Bronchial smooth muscle cell (primary cell): ENCODE data around the gene TRIM52. TPM values are rescaled to one million over a fixed set of nuclear protein-coding genes. Genes with fewer than 3 reads are reported as not detected.

ENCODE experiments used
- total RNA-seq: library from RNA; depleted of rRNA; stranded (reverse); fragments of >200 nt; gene quantifications from 2 replicates; pipeline ENCODE4 v1.2.1, GENCODE V29; 2014

TRIM52 gene
- 5.7 and 10.0 TPM in 2 replicates for total RNA-seq

DNA sequence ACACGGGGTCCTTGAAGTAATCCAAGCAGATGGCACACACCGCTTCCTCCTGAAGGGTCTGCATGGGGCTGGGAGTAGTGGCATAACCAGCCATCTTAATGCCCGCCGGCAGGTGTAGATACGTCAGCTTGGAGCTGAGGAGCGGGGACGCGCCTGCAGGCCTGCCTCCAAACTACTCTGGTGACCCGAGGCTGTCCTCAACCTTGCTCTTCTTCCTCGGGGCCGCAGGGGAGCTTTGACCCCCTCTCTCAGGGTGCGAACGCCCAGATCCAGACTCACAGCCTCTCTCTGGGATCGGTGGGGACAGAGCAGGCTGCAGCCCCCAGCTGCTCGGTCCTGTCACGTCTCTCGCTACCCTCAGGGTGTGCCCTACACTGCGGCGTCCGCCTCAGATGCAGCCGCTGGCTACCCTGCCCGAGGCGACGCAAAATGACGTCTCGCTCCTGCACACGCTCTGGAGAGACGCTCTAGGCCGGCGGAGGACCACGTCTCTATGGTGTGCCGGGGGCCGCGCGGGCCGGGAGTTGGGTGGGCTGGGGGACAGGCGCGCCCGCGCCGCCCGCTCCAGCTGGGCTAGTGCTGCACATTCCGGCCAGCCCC is at the start of gene TRIM52:
TRIM52 (minus strand) TSS at position 424 of the 600 bp plus-strand sequence; CDS start at position 94, 330 bp downstream.

DNA sequence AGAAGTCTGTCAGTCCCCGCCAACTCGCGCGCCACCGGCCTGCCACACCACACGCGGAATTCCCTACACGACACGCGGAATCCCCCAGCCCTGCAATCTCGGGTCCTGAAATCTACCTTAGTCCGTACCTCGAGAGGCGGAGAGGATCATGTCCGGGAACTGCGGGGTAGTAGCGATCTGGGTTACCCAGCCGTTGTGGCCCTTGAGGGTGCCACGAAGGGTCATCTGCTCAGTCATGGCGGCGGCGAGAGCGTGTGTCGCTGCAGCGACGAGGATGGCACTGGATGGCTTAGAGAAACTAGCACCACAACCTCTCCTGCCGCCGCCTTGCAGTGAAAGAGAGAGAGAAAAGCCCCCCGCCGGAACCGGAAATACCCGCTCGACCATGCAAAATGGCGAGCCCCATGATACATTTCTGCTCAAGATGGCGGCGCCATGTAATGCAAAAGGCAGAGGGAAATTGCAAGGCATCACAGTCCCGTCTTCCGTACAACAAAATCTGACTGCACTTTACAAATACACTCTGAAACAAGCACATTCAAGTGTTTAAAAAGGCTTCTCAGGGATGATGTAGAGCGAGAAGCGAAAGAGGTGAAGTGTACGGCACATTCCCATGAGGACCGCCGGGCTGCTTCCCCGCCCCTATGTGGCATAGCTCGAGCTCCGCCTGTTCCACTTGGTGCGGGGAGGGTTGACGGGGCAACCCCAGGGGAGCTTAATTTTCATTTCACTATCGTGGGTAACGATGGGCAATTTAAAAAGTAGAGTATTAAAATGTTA is 17.2 kb downstream of the TRIM52 start, which contains the start of gene RACK1:
RACK1 (minus strand) TSS at position 343 of the 780 bp plus-strand sequence; CDS start at position 237, 106 bp downstream.

DNA sequence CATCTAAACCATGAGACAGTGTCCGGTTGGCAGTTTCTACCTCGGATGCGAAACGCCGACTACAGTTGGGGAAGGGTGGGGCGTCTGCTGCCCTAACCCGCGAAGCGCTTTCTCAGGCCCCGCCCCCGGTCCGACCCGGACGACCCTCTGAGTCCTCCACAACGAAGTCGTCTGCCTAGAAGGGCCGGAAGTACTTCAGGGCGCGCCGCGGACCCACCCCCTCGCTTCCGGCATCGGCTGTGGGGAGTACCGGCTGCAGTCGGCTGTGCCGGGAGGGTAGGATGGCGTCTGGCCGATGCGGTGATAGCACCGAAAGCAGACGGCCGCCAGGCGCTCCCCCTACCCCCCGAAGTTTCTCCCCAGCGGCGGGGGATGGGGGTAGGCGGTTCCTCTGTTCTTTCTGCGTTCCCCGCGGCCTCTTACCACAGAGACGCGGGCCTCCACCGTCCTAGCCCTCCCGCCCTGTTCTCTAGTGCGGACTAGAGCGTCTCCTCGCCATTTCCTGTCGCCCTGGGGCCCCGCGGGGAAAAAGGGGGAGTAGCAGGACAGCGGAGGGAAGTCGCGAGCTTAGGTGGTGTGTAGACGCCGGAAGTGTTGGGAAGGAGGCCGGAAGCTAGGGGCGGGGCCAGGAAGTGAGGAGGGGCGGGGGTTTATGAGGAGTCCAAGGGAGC is 37.8 kb downstream of the TRIM52 start, which contains the start of gene TRIM41:
TRIM41 (plus strand) TSS at position 224 of the 671 bp plus-strand sequence. CDS start 719 bp downstream, outside the sequence.

Other genes with a start within 250 kb of the TRIM52 start
- not detected in 2 replicates for gene BTNL9, start 220.9 kb downstream of the TRIM52 start, total RNA-seq
- under 0.01 TPM in 1 of 2 replicates, not detected in the other for gene OR2V1, start 130.0 kb downstream of the TRIM52 start, total RNA-seq
- not detected in 2 replicates for gene OR2V2, start 113.6 kb downstream of the TRIM52 start, total RNA-seq
- 1.7 and 3.0 TPM in 2 replicates for gene TRIM7, start 55.9 kb downstream of the TRIM52 start, total RNA-seq
- 21.2 and 23.2 TPM in 2 replicates for gene TRIM41, start 37.9 kb downstream of the TRIM52 start, total RNA-seq
- 4,132 and 7,422 TPM in 2 replicates for gene RACK1, start 17.2 kb downstream of the TRIM52 start, total RNA-seq
- gene OR4F3, start 106.1 kb upstream of the TRIM52 start, total RNA-seq = 0.17 TPM in 1 of 2 replicates, not detected in the other